NAMALWA (cell line): ENCODE measurements around the gene LCAT.
"Not testable (repeated sequence)": the region's sequence is repeated elsewhere in the genome, so short reads cannot be mapped to it uniquely, and the experiment has no call there.

Experiments
- DNase-seq: peaks from one replicate; pipeline ENCODE4 v3.0.0-alpha.2; 2015; ENCODE audit warnings: low spot score

Gene LCAT

GRCh38 chr16:67946966-67947558, 3.1 kb upstream of the LCAT start:
- no peak for DNase-seq

GRCh38 chr16:67946128-67946569, 2.2 kb upstream of the LCAT start:
- DNase-seq, result no peak

- DNase-seq, result no peak
Measured at GRCh38 chr16:67945392-67945933, 1.5 kb upstream of the LCAT start.

GRCh38 chr16:67944690-67945391, 921 bp upstream of the LCAT start:
- DNase-seq, result no peak

GRCh38 chr16:67943256-67943618, 683 bp downstream of the LCAT start:
- no peak for DNase-seq

- no peak for DNase-seq
Measured at GRCh38 chr16:67942510-67943255, 1.2 kb downstream of the LCAT start.

GRCh38 chr16:67942200-67942509, 1.8 kb downstream of the LCAT start:
- DNase-seq, result peak; percentile 65

GRCh38 chr16:67941469-67942199, 2.3 kb downstream of the LCAT start:
- DNase-seq, result no peak

GRCh38 chr16:67940446-67941089, 3.4 kb downstream of the LCAT start:
- no peak for DNase-seq

GRCh38 chr16:67939507-67940445, 4.1 kb downstream of the LCAT start:
- DNase-seq, result no peak

- not testable (repeated sequence) for DNase-seq
Measured at GRCh38 chr16:67937713-67938112, 6.2 kb downstream of the LCAT start.

GRCh38 chr16:67936880-67937605, 6.9 kb downstream of the LCAT start:
- DNase-seq, result peak; percentile 97

GRCh38 chr16:67936124-67936879, 7.6 kb downstream of the LCAT start, which contains the start of gene PSMB10:
TSS of gene PSMB10 (minus strand) at chr16:67936850. CDS start at chr16:67936749, 101 bp downstream.
- peak; percentile 74 for DNase-seq

- DNase-seq, result peak; percentile 97
Measured at GRCh38 chr16:67935402-67936123, 8.4 kb downstream of the LCAT start.

GRCh38 chr16:67935101-67935401, 8.9 kb downstream of the LCAT start:
- DNase-seq, result no peak

- no peak for DNase-seq
Measured at GRCh38 chr16:67934306-67935100, 9.4 kb downstream of the LCAT start.

GRCh38 chr16:67933805-67934204, 10.1 kb downstream of the LCAT start:
- DNase-seq, result no peak

- no peak for DNase-seq
Measured at GRCh38 chr16:67932462-67932840, 11.5 kb downstream of the LCAT start.
